GM21390 (cell line): Measurements from ENCODE around the gene CPEB3.
"Not testable (repeated sequence)": the region's sequence is repeated elsewhere in the genome, so short reads cannot be mapped to it uniquely, and the experiment has no call there.

Source experiments
- ATAC-seq: cut with Tn5 transposase; IDR thresholded peaks from one replicate; pipeline ENCODE4 v1.9.1; 2021; ENCODE audit not compliant: unreplicated experiment

The CPEB3 gene

GRCh38 chr10:92290837-92291615, at the start of gene CPEB3, which contains the start of gene MARCHF5:
CPEB3 (minus strand) TSS chr10:92291078; CDS start chr10:92240350, 50,728 bp downstream.
MARCHF5 (plus strand) TSS chr10:92291167; CDS start chr10:92291495, 328 bp downstream.
- ATAC-seq, result peak; percentile 98

GRCh38 chr10:92329927-92330326, 39.0 kb upstream of the CPEB3 start:
- ATAC-seq, result not testable (repeated sequence)

GRCh38 chr10:92328993-92329392, 38.1 kb upstream of the CPEB3 start:
- ATAC-seq, result no peak

GRCh38 chr10:92327445-92328433, 36.9 kb upstream of the CPEB3 start:
- no peak for ATAC-seq

- ATAC-seq, result no peak
These were observed 32.2 kb upstream of the CPEB3 start for GRCh38 chr10:92323079-92323478.

GRCh38 chr10:92316610-92317009, 25.7 kb upstream of the CPEB3 start:
- no peak for ATAC-seq

- ATAC-seq, result no peak
These were observed 22.9 kb upstream of the CPEB3 start for GRCh38 chr10:92313750-92314149.

GRCh38 chr10:92309272-92309671, 18.4 kb upstream of the CPEB3 start:
- ATAC-seq, result no peak

GRCh38 chr10:92305133-92306072, 14.5 kb upstream of the CPEB3 start:
- no peak for ATAC-seq

- no peak for ATAC-seq
These were observed 13.2 kb upstream of the CPEB3 start for GRCh38 chr10:92304061-92304460.

GRCh38 chr10:92303096-92303495, 12.2 kb upstream of the CPEB3 start:
- no peak for ATAC-seq

GRCh38 chr10:92298487-92298886, 7.6 kb upstream of the CPEB3 start:
- ATAC-seq, result no peak

- no peak for ATAC-seq
These were observed 1.3 kb upstream of the CPEB3 start for GRCh38 chr10:92291921-92292845.

GRCh38 chr10:92291616-92291865, 663 bp upstream of the CPEB3 start:
- ATAC-seq, result no peak

- peak; percentile 9 for ATAC-seq
These were observed 622 bp downstream of the CPEB3 start for GRCh38 chr10:92290076-92290836.

- ATAC-seq, result peak; percentile 65
These were observed 6.7 kb downstream of the CPEB3 start for GRCh38 chr10:92284112-92284704.

- no peak for ATAC-seq
These were observed 11.7 kb downstream of the CPEB3 start for GRCh38 chr10:92278996-92279696.

GRCh38 chr10:92274071-92274470, 16.8 kb downstream of the CPEB3 start:
- no peak for ATAC-seq
